ENCODE measurements around the gene SUV39H2. TPM values are rescaled to one million over a fixed set of nuclear protein-coding genes. Genes with fewer than 3 reads are reported as not detected.

SUV39H2 gene
- 16.4 TPM for total RNA-seq
- 4.2 TPM for polyA plus RNA-seq
- long read RNA-seq, donor 1, partial matches to known transcripts, result 0 of 2 reads
- long read RNA-seq, donor 1, other reads (novel, unspliced or antisense), result 0 of 2 reads
- long read RNA-seq, donor 2, result 0 reads
- long read RNA-seq, donor 3, transcript SUV39H2-205 (5 exons, 2,959 nt), result major isoform, 11 of 20 reads
- long read RNA-seq, donor 3, partial matches to known transcripts, result 8 of 20 reads
- long read RNA-seq, donor 3, other reads (novel, unspliced or antisense), result 0 of 20 reads
- long read RNA-seq, donor 4, partial matches to known transcripts, result 0 of 1 reads
- long read RNA-seq, donor 4, other reads (novel, unspliced or antisense), result 0 of 1 reads
- long read RNA-seq, donor 5, partial matches to known transcripts, result 15 of 18 reads
- long read RNA-seq, donor 5, other reads (novel, unspliced or antisense), result 0 of 18 reads
- long read RNA-seq, donor 6, partial matches to known transcripts, result 0 of 3 reads
- long read RNA-seq, donor 6, other reads (novel, unspliced or antisense), result 0 of 3 reads
- long read RNA-seq, donor 7, transcript SUV39H2-205 (5 exons, 2,959 nt), result major isoform, 8 of 8 reads
- long read RNA-seq, donor 7, partial matches to known transcripts, result 0 of 8 reads
- long read RNA-seq, donor 7, other reads (novel, unspliced or antisense), result 0 of 8 reads
- long read RNA-seq, donor 8, partial matches to known transcripts, result 0 of 1 reads
- long read RNA-seq, donor 8, other reads (novel, unspliced or antisense), result 0 of 1 reads
- long read RNA-seq, donor 9, partial matches to known transcripts, result 7 of 11 reads
- long read RNA-seq, donor 9, other reads (novel, unspliced or antisense), result 0 of 11 reads
- long read RNA-seq, donor 10, partial matches to known transcripts, result 5 of 8 reads
- long read RNA-seq, donor 10, other reads (novel, unspliced or antisense), result 0 of 8 reads

GRCh38 chr10:14878266-14879123 is at the start of gene SUV39H2:
TSS of gene SUV39H2 (plus strand) at chr10:14878866. CDS start at chr10:14878889, 23 bp downstream.
- Histone ChIP-seq H3K9me3 (ENCODE audit: control insufficient read depth in 2 of 2, insufficient read depth in 1 of 2, low read length in 1 of 2) (no peaks in the 10 kb centered on the region), H3K27me3 (ENCODE audit: control insufficient read depth in 2 of 2, insufficient read depth in 1 of 2, low read length in 1 of 2) (no peaks in the 10 kb centered on the region), H3K36me3 (ENCODE audit: control insufficient read depth in 2 of 2, insufficient read depth in 2 of 2, low read length in 1 of 2) (peaks cover 0 to 7% of the 10 kb centered on the region in 2 donors), H3K4me3 (ENCODE audit: low read length in 2 of 2) (peak within 1 kb of the TSS; percentile 91 to 92), H3K27ac (ENCODE audit: low read depth in 1 of 2, low read length in 1 of 2) (peak within 1 kb of the TSS; percentile 81 to 89), H3K4me1 (ENCODE audit: control insufficient read depth in 2 of 2, insufficient read depth in 2 of 2, low read length in 2 of 2) (peaks cover 5 to 10% of the 10 kb centered on the region in 2 donors)
- WGBS, result under 1% methylated on average over 102 of the region's 102 CpGs
- DNase-seq (ENCODE audit: low read depth in 6 of 9, low spot score in 9 of 9), result peak; percentile 59 to 94 (median 86)

- Histone ChIP-seq H3K36me3 (ENCODE audit: control insufficient read depth in 2 of 2, insufficient read depth in 2 of 2, low read length in 1 of 2) (no peaks in the 10 kb centered on the region), H3K27ac (ENCODE audit: low read depth in 1 of 2, low read length in 1 of 2) (no peak overlapping the region), H3K27me3 (ENCODE audit: control insufficient read depth in 2 of 2, insufficient read depth in 1 of 2, low read length in 1 of 2) (no peaks in the 10 kb centered on the region), H3K4me3 (ENCODE audit: low read length in 2 of 2) (no peak overlapping the region), H3K9me3 (ENCODE audit: control insufficient read depth in 2 of 2, insufficient read depth in 1 of 2, low read length in 1 of 2) (no peaks in the 10 kb centered on the region), H3K4me1 (ENCODE audit: control insufficient read depth in 2 of 2, insufficient read depth in 2 of 2, low read length in 2 of 2) (peaks cover 6 to 10% of the 10 kb centered on the region in 2 donors)
- DNase-seq (ENCODE audit: low read depth in 6 of 9, low spot score in 9 of 9), result no peak
- WGBS, result 98% methylated on average over 3 of the region's 3 CpGs
Measured at GRCh38 chr10:14833106-14833505, 45.6 kb upstream of the SUV39H2 start.

- H3K9me3 ChIP-seq (ENCODE audit: control insufficient read depth in 2 of 2, insufficient read depth in 1 of 2, low read length in 1 of 2), result no peaks in the 10 kb centered on the region
- H3K4me1 ChIP-seq (ENCODE audit: control insufficient read depth in 2 of 2, insufficient read depth in 2 of 2, low read length in 2 of 2), result peaks cover 11 to 17% of the 10 kb centered on the region in 2 donors
- H3K27me3 ChIP-seq (ENCODE audit: control insufficient read depth in 2 of 2, insufficient read depth in 1 of 2, low read length in 1 of 2), result no peaks in the 10 kb centered on the region
- no peak overlapping the region for H3K27ac ChIP-seq (ENCODE audit: low read depth in 1 of 2, low read length in 1 of 2)
- H3K36me3 ChIP-seq (ENCODE audit: control insufficient read depth in 2 of 2, insufficient read depth in 2 of 2, low read length in 1 of 2), result peaks cover 0 to 9% of the 10 kb centered on the region in 2 donors
- no peak for DNase-seq (ENCODE audit: low read depth in 6 of 9, low spot score in 9 of 9)
- WGBS, result over 99% methylated on average over 2 of the region's 2 CpGs
- no peak overlapping the region for H3K4me3 ChIP-seq (ENCODE audit: low read length in 2 of 2)
Measured at GRCh38 chr10:14836208-14836607, 42.5 kb upstream of the SUV39H2 start.

- Histone ChIP-seq H3K27ac (ENCODE audit: low read depth in 1 of 2, low read length in 1 of 2) (peak overlapping the region; percentile 89 to 97), H3K36me3 (ENCODE audit: control insufficient read depth in 2 of 2, insufficient read depth in 2 of 2, low read length in 1 of 2) (peaks cover 7 to 19% of the 10 kb centered on the region in 2 donors), H3K4me3 (ENCODE audit: low read length in 2 of 2) (peak overlapping the region; percentile 89 to 96), H3K27me3 (ENCODE audit: control insufficient read depth in 2 of 2, insufficient read depth in 1 of 2, low read length in 1 of 2) (no peaks in the 10 kb centered on the region), H3K9me3 (ENCODE audit: control insufficient read depth in 2 of 2, insufficient read depth in 1 of 2, low read length in 1 of 2) (peaks cover 0 to 2% of the 10 kb centered on the region in 2 donors), H3K4me1 (ENCODE audit: control insufficient read depth in 2 of 2, insufficient read depth in 2 of 2, low read length in 2 of 2) (peaks cover 11 to 17% of the 10 kb centered on the region in 2 donors)
- no peak for DNase-seq (ENCODE audit: low read depth in 6 of 9, low spot score in 9 of 9)
- WGBS, result 29% methylated on average over 14 of the region's 14 CpGs
Measured at GRCh38 chr10:14837003-14837756, 41.5 kb upstream of the SUV39H2 start.

- H3K4me3 ChIP-seq (ENCODE audit: low read length in 2 of 2), result peak within 1 kb of the TSS; percentile 89 to 96
- H3K9me3 ChIP-seq (ENCODE audit: control insufficient read depth in 2 of 2, insufficient read depth in 1 of 2, low read length in 1 of 2), result peaks cover 0 to 2% of the 10 kb centered on the region in 2 donors
- no peaks in the 10 kb centered on the region for H3K27me3 ChIP-seq (ENCODE audit: control insufficient read depth in 2 of 2, insufficient read depth in 1 of 2, low read length in 1 of 2)
- WGBS, result under 1% methylated on average over 72 of the region's 72 CpGs
- DNase-seq (ENCODE audit: low read depth in 6 of 9, low spot score in 9 of 9), result peak; percentile 99 to 100 (median 100)
- peak within 1 kb of the TSS; percentile 89 to 97 for H3K27ac ChIP-seq (ENCODE audit: low read depth in 1 of 2, low read length in 1 of 2)
- H3K36me3 ChIP-seq (ENCODE audit: control insufficient read depth in 2 of 2, insufficient read depth in 2 of 2, low read length in 1 of 2), result peaks cover 13 to 27% of the 10 kb centered on the region in 2 donors
- peaks cover 11 to 17% of the 10 kb centered on the region in 2 donors for H3K4me1 ChIP-seq (ENCODE audit: control insufficient read depth in 2 of 2, insufficient read depth in 2 of 2, low read length in 2 of 2)
Measured at GRCh38 chr10:14837757-14838581, 40.7 kb upstream of the SUV39H2 start, which contains the start of the genes CDNF, HSPA14 and MSANTD7. TSS of gene CDNF (minus strand) at chr10:14838037. CDS start at chr10:14837946, 91 bp downstream. TSS of gene HSPA14 (plus strand) at chr10:14838306. CDS start at chr10:14838403, 97 bp downstream. TSS of gene MSANTD7 (plus strand) at chr10:14838306. CDS start at chr10:14842285, 3,979 bp downstream.

- H3K9me3 ChIP-seq (ENCODE audit: control insufficient read depth in 2 of 2, insufficient read depth in 1 of 2, low read length in 1 of 2), result peaks cover 0 to 2% of the 10 kb centered on the region in 2 donors
- no peaks in the 10 kb centered on the region for H3K27me3 ChIP-seq (ENCODE audit: control insufficient read depth in 2 of 2, insufficient read depth in 1 of 2, low read length in 1 of 2)
- peaks cover 11 to 17% of the 10 kb centered on the region in 2 donors for H3K4me1 ChIP-seq (ENCODE audit: control insufficient read depth in 2 of 2, insufficient read depth in 2 of 2, low read length in 2 of 2)
- peak overlapping the region; percentile 89 to 96 for H3K4me3 ChIP-seq (ENCODE audit: low read length in 2 of 2)
- WGBS, result under 1% methylated on average over 60 of the region's 60 CpGs
- peak in 5 of 9 donors; percentile 1 to 25 (median 17) for DNase-seq (ENCODE audit: low read depth in 6 of 9, low spot score in 9 of 9)
- H3K27ac ChIP-seq (ENCODE audit: low read depth in 1 of 2, low read length in 1 of 2), result peak overlapping the region; percentile 66 to 94
- H3K36me3 ChIP-seq (ENCODE audit: control insufficient read depth in 2 of 2, insufficient read depth in 2 of 2, low read length in 1 of 2), result peaks cover 21 to 35% of the 10 kb centered on the region in 2 donors
Measured at GRCh38 chr10:14838582-14839304, 39.9 kb upstream of the SUV39H2 start.

GRCh38 chr10:14839305-14839695 is 39.4 kb upstream of the SUV39H2 start:
- Histone ChIP-seq H3K27ac (ENCODE audit: low read depth in 1 of 2, low read length in 1 of 2) (no peak overlapping the region), H3K4me1 (ENCODE audit: control insufficient read depth in 2 of 2, insufficient read depth in 2 of 2, low read length in 2 of 2) (peaks cover 11 to 17% of the 10 kb centered on the region in 2 donors), H3K4me3 (ENCODE audit: low read length in 2 of 2) (peak overlapping the region; percentile 89 to 96), H3K9me3 (ENCODE audit: control insufficient read depth in 2 of 2, insufficient read depth in 1 of 2, low read length in 1 of 2) (peaks cover 0 to 2% of the 10 kb centered on the region in 2 donors), H3K27me3 (ENCODE audit: control insufficient read depth in 2 of 2, insufficient read depth in 1 of 2, low read length in 1 of 2) (no peaks in the 10 kb centered on the region), H3K36me3 (ENCODE audit: control insufficient read depth in 2 of 2, insufficient read depth in 2 of 2, low read length in 1 of 2) (peaks cover 24 to 40% of the 10 kb centered on the region in 2 donors)
- WGBS, result 28% methylated on average over 14 of the region's 14 CpGs
- no peak for DNase-seq (ENCODE audit: low read depth in 6 of 9, low spot score in 9 of 9)
